Iris pigment epithelial cell (primary cell): Measurements from ENCODE around the gene CREG2.

Experiments
- DNase-seq: peaks from one replicate; pipeline ENCODE4 v3.0.0-alpha.2; 2011; ENCODE audit warnings: low read depth

CREG2 gene

GRCh38 chr2:101409699-101410098, 22.4 kb upstream of the CREG2 start:
- DNase-seq = no peak

GRCh38 chr2:101408925-101409324, 21.6 kb upstream of the CREG2 start:
- no peak for DNase-seq

DNA sequence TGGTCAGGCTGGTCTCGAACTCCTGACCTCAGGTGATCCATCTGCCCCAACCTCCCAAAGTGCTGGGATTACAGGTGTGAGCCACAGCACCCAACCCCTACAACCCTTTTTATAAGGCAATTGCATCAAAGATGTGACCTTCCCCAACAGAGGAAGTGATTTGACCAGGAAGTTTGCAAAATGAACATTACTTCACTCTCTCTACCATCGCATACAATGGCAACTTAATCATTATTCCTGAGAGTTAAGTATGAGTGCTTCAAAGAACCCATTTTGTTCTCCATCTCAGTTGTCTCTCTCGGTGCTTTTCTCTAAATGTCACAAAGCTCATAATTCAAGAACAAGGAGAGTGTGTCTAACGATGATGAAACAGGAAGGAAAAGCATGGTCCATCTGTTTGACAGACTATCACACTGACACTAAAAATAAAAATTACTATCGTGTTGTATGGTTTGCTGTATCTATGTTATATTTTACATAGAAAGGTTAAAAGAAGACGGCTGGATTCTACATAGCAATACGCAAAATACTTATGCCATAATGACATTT, 18.1 kb upstream of the CREG2 start:
- no peak for DNase-seq

DNA sequence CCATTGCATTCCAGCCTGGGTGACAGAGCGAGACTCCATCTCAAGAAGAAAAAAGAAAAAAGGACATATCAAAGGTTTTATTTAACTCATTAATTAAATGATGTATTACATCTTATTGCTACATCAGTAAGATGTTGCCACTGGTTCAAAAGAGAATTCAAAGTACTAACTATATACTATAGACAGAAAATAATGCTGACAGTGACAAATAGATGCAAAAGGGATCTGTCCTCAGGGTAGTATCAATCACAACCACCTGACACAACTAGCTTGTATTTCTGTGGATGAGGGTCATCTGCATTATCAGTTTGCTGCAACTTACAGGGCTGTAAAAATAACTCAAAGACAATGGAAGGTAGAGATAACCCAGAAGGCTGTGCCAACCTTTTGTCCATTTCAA, 16.4 kb upstream of the CREG2 start:
- DNase-seq = no peak

DNA sequence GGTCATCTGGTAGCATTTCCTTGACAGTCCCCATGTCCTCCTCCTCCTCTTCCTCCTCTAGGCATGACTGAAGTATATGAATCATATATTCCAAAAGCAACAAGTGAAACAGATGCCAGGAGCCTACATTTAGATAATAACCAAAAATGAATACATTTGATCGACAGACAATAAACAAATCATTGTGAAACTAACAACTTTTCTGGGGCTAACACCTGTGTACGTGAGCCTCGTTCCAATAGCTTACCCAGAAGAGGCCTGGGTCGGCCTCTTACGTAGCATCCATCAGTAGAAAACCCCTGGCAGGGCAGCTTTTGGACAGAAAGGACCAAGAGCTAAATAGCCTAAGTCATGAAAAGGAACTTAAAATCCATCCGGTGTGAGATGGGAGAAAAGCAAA, 15.3 kb upstream of the CREG2 start:
- no peak for DNase-seq

DNA sequence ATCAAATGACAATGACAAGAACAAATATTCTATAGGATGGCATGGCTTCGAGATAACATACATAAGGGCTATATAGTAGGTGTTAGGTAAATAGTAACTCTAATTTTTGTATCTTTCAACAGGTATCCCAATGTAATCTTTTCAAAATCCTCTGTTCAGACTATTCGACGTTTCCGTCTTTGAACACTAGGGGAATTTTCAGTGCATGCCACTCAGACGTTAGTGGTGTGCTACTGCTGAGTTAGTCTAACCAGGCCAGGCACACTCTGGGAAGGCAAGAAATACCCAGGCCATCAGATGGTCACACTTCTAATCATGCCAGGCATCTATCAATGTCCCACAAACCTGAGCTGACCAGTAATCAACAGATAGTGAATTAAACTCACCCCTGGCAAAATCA, 14.6 kb upstream of the CREG2 start:
- DNase-seq = no peak

DNA sequence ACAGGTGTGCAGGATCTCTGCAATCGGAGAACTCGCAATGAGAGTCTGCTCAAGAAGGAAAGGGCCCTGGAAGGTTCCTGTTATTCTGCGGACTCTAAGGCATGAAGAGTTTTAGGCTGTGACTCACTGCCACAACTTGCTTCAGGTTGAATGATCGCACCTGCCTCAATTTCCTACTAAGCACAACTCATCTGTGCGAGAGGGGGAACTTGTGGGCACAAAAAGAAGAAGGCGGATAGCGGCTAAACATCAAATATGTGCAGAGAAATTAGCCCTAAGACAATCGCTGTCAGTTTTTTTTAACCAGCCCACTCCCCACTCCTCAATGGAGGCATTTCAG, 14.0 kb upstream of the CREG2 start:
- peak; percentile 15 for DNase-seq

DNA sequence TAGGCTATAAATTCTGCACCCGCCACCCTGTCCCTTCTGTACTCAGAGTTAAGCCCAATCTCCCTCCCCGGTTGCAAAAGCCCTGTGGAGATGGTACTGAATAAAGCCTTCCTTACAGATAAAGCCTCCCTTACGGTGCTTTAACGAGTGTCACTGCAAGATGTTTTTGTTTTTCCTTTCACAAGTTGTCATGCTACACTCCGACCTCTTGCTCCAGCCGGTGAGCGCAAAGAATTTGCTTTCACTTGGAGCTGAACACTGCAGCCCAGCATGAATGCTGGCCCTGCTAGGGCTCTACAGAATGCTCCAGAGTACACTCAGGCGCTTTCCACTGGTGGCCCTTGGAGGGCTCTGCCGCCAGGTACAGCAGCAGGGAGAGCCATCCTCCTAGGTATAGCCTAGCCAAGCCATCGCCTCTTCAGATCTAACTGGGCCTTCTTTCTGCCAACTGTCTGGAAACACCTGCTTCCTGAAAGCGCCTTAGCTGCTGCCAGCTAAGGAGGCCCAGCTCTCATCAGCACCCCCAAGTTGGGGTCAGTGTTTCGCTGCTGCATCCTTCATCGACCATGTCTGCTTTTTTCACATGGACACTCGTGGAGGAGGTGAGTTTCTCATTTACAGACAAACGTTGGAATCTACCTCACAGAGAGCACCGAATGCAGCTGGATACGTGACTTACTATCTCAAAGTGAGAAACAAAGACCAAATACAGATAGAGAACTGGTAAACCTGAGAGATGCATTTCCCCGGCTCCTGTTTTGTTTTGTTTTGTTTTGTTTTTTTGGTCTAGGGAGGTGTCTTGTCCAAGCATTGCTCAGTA, 13.4 kb upstream of the CREG2 start:
- DNase-seq = no peak

GRCh38 chr2:101400048-101400447, 12.7 kb upstream of the CREG2 start:
- peak; percentile 16 for DNase-seq

DNA sequence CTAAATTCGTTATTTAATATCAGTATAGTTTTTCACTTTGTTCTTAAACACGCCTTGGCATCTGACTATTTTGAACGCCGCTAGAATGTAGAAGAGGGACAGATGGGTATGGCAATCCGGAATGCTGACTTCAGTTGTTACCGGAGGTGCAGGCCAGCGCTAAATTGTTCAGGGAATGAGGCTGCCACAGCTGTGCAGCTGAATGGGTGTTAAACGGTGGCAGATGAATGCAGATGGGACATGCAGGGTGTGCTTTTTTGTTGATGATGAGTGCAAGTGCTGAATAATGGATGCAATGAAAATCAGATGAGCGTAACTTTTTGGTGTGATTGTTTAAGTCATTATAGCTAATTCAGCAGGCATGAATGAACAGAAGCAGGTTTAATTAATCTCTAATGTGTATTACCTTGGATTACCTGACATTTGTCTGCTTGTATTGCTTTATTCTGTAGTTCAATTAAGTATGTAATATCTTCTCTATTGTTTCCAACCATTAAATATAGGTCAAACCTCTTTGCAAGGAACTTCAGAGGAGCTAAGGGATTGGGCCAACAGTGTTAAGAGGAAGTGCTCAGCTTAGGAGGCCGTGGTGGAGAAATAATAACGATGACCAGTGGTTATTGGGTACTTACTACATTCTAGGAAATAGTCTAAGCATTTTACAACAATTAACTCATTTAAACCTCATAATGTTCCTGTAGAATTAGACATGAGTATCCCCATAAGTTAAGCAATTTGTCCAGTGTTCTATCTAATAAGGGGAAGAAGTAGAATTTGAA, 11.9 kb upstream of the CREG2 start:
- DNase-seq = no peak

DNA sequence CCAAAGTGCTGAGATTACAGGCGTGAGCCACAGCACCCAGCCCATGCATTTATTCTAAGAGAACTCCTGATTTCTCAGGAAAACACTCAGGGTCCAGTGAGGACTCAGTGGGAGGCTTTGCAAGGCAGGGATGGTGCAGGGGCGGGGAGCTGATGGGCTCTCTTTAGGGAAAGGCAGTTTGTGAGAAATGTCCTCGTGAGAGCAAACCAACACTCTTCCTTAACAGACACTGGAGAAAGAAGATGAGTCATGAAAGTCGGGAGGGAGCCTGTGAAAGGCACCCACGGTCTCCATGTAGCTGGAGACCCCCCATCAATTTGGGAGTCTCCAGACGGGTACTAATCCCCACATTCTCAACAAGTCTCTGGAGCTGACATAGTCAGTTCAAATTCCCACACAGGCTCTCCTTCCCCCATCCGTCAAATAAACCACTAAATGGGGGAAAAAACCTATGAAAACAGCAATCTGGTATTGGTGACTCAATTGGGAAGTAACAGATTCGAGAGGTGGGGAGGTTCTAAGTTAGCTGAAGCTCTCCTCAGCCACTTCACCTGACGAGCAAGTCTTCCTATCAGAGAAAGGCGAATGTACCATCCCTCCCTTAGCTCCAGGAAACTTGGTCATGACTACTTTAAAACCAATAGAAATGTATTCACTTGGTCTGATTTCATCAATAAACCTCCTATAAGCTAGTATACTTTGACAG, 11.0 kb upstream of the CREG2 start:
- DNase-seq = peak; percentile 25

DNA sequence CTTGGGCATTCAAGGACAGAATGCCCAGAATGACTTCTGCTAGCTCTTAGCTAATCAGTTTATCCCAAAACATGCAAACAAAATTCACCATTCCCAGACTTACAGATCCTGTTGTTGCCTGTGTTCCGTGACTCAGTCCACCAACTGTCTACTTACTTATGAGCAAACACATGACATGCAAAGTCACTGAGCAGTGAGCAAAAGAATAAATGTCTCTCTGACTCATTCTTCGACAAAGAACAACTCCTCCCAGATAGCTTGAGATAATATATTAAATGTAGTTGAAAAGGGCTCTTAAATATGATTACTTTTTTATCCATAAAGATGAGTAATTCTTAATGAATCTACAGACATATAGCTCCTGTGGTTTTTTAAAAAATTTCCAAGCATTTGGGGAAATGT, 9.0 kb upstream of the CREG2 start:
- DNase-seq = peak; percentile 97

- no peak for DNase-seq
Measured at GRCh38 chr2:101395545-101396315, 8.4 kb upstream of the CREG2 start.

GRCh38 chr2:101388232-101388631, 929 bp upstream of the CREG2 start:
- peak; percentile 73 for DNase-seq

- DNase-seq = no peak
Measured at GRCh38 chr2:101386599-101387150, 628 bp downstream of the CREG2 start.

DNA sequence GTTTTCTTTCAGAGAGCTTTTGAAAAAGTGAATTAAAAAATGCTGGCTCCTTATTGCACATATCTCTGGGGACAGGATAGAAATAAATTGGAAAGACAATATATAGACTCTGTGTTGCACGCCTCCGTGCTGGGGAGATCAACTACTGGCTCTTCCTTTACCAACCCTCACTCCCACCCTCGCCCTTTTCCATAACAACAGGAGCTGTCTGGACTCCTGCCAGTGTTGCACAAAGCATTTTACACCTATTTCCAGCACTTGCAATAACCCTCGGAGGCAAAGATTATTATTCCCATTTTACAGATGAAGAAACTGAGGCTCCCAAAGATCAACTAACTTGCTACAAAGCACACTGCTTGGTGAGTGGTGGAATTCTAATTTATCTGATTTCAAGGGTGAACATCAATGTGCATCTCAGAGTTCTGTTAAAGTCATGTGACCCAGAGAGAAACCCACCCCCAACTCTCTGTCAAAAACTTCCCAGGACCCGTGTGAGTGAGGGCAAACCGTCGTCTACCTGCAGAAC, 4.2 kb downstream of the CREG2 start:
- no peak for DNase-seq

DNA sequence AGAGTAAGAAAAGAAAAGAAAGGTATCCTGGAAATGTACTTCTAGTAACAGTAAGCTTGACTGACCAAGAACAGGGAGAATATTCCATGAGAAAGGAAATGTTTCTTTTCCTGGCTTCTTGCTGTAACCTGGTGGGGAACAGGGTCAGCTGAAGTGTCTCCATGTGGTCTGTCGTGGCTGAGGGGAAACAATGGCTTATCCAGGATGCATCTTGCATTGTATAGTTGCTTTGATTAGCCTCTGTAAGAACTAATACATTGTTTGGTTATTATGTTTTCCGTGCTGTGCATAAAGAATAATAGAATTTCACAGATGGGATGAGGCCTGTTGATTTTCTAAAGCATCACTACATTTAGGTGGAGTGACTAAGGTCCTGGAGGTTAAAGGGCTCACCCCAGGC, 4.9 kb downstream of the CREG2 start:
- DNase-seq = no peak

DNA sequence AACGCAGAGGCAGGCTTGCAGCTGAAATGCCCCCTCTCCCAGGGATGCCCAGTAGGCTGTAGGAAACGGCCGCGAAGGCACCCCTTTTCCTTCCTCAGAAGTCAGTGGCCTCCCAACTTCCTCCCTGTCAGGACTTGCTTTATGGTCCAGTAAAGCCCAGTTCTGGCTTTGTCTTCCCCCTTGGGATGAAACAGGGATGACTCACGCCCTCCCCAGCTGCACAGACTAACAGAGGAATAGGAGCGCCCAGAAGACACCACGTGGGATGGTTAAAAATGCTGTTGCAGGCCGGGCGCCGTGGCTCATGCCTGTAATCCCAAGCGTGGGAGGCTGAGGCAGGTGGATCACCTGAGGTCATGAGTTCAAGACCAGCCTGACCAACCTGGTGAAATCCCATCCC, 6.9 kb downstream of the CREG2 start:
- peak; percentile 70 for DNase-seq

- DNase-seq = no peak
Measured at GRCh38 chr2:101379091-101379490, 8.2 kb downstream of the CREG2 start.

GRCh38 chr2:101375653-101376052, 11.7 kb downstream of the CREG2 start:
- DNase-seq = no peak

DNA sequence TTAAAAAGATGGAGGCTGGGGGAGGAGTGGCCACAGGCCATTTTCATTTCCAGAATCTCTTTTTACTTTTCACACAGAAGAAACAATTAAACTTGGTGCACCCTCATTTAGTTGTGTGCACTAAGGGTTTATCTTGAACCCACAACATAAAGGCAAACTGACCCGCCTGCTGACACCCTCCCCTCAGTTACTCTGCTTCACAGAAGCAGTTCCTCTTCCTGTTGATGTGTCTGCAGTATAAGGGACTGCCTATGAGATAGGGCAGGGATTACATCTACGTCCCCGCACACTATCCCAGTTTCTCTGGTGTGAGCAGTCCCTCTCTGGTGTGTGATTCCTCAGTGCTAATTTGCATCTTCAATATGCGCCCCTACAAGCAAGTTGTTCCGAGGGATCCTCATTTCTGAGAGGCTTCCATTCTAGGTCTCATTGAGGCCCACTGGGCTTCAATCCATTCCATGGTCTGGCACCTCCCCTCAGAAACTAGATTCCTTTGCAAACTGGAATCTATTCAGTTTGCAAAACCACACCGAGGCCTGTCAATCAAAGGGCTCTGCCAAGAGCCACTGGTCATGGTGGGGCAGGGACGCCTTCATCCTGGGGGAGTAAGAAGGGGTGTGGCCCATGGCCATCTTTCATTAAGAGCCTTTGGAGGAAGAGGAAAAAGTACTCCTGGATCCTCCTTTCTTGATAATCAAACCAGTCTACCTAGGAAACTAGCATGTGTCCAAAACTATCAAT, 12.3 kb downstream of the CREG2 start:
- DNase-seq = no peak
